Right ventricle myocardium superior (tissue), 1 donor: ENCODE measurements around the gene TMEM120B. TPM values are rescaled to one million over a fixed set of nuclear protein-coding genes. Genes with fewer than 3 reads are reported as not detected.
"Not testable (repeated sequence)": the region's sequence is repeated elsewhere in the genome, so short reads cannot be mapped to it uniquely, and the experiment has no call there.

Source experiments
- ATAC-seq: fragments of 200-7000 bp; cut with Tn5 transposase; one replicate; pipeline ENCODE4 v1.9.1; 2020; ENCODE audit warnings: mild to moderate bottlenecking; ENCODE audit not compliant: poor library complexity
- DNase-seq: peaks from one replicate; pipeline ENCODE4 v3.0.0-alpha.2; 2020
- intact Hi-C: fragments of 100-400 bp; cut with DNase I; formaldehyde crosslinking; loops from one replicate; pipeline ENCODE4 v1.11.2; 2022
- total RNA-seq: library from RNA; stranded (reverse); fragmentation: NEBNext Ultra II Directional; extraction: Animal tissue kit (Norgen Biotek cat#: 25700); gene quantifications from one replicate; pipeline ENCODE4 v1.2.1, GENCODE V29; 2021
- donor health status: DM: no; HTN: yes; CAD: no; lungs with severe emphysema.

Gene TMEM120B
- total RNA-seq, 1 donor from 2014 or later: 9.1 TPM

DNA sequence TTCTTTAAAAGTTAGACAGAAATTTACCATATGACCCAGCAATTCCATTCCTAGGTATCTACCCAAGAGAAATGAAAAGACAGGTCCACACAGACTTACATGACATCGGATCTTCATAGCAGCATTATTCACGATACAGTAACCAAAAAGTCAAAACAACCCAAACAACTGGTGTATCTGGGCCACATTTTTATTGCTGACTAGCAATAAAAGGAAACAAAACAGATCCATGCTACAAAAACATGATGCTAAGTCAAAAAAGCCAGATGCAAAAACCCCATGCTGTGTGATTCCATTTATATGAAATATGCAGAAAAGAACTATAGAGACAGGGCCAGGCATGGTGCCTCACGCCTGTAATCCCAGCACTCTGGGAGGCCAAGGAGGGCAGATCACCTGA lies 12.9 kb downstream of the TMEM120B start:
- intact Hi-C loops: no loop called here
- DNase-seq (no peak), ATAC-seq (no peak)

DNA sequence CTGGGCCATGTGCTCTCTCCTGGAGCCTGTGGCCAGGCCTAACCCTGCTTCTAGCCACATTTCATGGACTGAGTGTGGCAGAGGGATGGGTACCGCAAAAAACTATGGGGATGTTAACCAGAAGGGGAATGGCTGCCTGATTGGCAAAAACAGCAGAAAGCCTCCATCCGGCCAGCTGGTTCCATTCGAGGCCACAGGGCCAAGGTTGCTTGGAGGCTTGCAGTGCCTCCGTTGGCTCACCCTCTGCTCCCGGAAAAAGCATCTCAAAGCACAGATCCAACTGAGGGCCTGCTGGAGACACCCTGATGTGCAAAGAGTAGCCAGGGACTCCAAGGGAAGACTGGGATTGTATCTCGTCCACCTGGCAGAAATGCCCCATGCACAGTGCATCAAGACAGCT lies 16.5 kb downstream of the TMEM120B start:
- intact Hi-C loops: no loop called here
- DNase-seq (no peak), ATAC-seq (no peak)

DNA sequence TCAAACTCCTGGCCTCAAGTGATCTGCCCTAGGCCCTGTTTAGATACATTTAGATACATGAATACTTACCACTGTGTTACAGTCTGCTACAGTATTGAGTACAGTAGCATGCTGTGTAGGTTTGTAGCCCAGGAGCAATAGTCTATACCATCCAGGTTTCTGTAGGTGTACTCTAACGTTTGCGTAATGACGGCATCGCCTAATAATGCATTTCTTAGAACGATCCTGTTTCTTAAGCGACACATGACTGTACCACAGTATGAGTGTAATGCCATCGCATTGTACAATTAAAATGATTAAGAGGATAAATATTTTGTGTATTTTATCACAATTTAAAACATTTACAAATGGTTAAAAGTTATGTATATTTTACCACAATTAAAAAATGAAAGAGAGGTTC lies 18.9 kb downstream of the TMEM120B start:
- DNase-seq: no peak
- intact Hi-C loops: no loop called here
- no peak for ATAC-seq

DNA sequence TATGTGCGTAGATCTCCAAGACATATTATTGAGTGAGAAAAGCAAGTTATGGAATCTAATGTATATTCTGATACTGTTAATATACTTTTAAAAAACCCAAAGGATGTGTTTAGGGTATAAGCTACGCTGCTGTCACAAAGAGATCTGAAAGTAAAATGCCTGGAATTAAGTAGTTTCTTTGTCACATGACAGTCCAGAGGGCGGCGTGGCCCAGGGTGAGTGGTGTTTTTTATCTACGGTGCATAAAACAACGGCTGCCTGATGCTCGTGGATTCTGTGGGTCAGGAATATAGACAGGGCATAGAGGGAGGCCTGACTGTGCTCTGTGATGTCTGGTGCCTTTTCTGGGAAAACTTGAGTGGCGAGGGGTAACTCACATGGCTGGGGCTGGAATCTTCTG lies 21.3 kb downstream of the TMEM120B start:
- ATAC-seq (no peak), DNase-seq (no peak)
- intact Hi-C loops: no loop called here

DNA sequence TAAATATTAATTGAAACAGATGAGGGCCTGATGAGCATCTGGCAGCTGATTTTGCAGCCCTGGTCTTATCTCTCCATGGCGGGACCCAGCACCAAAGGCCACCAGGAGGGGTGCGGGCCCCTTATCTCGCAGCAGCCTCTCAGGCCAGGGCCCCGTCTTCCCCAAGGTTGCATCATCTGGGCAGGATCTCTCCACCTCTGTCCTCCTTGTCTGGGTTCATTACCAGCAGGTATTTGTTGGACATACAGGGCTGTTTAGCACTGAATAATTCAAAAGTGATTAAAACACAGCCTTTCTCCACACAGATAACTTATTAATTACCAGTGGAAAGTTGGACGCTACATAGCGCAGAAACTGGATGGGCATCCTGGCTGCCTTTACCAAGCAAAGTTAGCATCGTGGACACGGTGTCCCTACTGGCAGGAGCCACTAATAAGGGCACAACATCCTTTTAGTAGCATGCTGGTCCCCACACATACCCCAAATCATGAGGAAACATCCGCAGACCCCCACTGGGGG lies 25.8 kb downstream of the TMEM120B start:
- ATAC-seq (no peak), DNase-seq (no peak)

DNA sequence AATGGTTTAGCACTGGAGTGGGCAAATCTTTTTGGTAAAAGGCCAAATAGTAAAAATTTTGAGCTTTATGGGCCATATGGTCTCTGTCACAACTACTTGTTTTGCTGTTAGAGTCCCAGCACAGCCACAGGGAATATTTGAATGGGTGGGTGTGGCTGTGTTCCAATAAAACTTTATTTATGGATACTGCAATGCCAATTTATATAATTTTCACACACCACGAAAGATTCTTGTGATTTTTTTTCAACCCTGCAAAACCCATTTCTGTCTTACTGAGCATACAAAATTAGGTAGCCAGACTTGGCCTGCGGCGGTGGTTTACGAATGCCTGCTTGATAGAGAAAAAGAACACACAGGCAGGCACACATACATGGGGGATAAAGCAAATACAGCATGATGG lies 28.3 kb downstream of the TMEM120B start:
- intact Hi-C loops: no loop called here
- DNase-seq (no peak), ATAC-seq (no peak)

More for the DNA sequence above, 25.8 kb downstream of the TMEM120B start:
- intact Hi-C loops: no loop called here

DNA sequence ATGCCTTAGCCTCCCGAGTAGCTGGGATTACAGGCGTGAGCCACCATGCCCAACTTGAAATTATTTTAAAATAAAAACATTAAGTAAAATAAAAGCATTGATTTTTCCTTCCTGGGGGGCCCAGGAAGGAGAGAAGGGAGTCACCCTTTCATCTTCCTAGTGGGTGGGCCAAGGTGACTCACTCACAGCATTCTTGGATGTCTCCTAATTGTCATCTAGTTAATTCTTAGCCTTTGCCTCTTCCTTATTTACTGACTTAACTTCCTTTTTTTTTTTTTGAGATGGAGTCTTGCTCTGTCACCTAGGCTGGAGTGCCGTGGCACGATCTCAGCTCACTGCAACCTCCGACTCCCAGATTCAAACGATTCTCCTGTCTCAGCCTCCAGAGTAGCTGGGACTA lies 29.2 kb downstream of the TMEM120B start:
- intact Hi-C loops: no loop called here
- ATAC-seq: no peak
- DNase-seq: no peak

DNA sequence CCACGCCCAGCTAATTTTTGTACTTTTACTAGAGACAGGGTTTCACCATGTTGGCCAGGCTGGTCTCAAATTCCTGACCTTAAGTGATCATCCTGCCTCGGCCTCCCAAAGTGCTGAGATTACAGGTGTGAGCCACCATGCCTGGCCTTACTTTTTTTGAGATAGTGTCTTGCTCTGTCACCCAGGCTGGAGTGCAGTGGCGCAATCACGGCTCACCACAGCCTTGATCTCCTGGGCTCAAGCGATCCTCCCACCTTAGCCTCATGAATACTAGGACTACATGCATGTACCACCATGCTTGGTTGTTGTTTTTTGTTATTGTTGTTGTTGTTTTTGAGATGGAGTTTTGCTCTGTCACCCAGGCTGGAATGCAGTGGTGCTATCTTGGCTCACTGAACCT lies 33.0 kb downstream of the TMEM120B start:
- DNase-seq, ATAC-seq, intact Hi-C loops: not testable (repeated sequence)

DNA sequence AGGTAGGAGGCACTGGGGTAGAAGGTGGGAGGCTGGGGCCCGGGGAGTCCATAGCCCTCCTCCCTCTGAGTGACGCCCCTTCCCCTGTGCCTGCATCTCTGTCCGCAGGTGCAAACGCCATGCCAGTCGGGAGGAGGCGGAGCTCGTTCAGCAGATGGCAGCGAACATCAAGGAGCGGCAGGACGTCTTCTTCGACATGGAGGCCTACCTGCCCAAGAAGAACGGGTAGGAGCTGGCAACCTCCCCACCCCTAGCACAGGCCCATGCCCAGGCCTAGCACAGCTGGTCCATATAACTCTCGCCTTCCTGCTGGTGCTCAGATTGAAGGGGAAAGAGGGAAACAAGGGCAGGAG lies 35.6 kb downstream of the TMEM120B start:
- DNase-seq (no peak), ATAC-seq (peak; percentile 5)
- intact Hi-C loops: no loop called here

DNA sequence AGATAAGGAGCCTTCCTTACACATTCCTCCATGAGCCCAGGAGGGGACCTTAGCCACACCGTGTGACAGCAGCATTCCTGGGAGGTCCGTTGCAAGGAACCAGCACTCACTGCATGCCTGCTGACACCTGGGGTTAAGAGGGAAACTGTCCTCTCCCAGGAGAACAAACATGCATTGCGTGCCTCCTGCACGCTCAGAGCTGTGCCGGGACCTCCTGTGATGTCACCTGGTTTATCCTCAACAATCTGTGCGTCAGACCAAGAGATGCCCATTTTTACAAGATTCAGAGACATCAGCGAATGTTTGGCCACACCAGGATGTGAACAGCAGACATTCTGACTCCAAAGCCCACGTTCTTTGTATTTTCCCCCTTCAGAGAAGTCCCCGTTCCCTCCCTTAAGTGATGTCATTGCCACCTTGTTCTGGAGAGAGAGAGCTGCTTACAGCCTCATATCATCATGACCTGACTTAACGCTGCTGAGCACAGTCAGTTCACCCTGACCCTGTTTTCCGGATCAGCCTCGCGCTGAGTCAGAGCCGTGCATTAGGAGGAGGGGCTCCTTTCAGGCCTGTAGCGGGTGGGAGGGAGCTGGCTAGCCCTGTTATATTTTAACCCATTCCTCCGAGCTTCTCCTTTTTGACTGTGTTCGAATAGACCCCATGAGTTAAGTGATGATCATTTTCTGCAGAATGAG lies 36.2 kb downstream of the TMEM120B start:
- DNase-seq: no peak
- intact Hi-C loops: no loop called here

DNA sequence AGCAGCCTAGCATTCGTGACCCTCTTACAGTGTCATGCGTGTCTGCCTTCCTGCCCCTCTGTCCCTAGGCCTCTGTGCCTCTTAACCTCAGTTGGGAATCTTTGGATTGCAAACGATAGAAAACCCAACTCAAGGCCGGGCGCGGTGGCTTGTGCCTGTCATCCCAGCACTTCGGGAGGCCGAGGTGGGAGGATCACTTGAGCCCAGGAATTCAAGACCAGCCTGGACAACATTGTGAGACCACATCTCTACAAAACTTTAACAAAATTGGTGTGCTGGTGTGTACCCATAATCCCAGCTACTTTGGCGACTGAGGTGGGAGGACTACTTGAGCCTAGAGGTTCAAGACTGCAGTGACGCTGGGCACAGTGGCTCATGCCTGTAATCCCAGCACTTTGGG lies 36.7 kb downstream of the TMEM120B start:
- ATAC-seq (no peak), DNase-seq (no peak)
- intact Hi-C loops: no loop called here

More for the DNA sequence above, 36.2 kb downstream of the TMEM120B start:
- ATAC-seq: peak; percentile 75

DNA sequence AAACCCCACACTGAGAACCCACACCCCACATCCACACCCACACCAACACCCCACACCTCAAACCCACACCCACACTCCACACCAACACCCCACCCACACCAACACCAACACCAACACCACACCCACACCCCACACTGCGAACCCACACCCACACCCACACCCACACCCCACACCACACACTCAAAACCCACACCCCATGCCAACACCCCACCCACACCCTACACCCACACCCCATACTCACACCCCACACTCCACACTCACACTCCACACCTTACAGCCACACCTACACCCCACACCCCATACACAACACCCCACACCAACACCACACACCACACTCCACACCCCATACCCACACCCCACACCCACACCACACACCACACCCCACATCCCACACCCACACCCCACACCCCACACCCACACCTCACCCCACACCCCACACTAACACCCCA lies 38.0 kb downstream of the TMEM120B start:
- DNase-seq (no peak), ATAC-seq (no peak)
- intact Hi-C loops: no loop called here

DNA sequence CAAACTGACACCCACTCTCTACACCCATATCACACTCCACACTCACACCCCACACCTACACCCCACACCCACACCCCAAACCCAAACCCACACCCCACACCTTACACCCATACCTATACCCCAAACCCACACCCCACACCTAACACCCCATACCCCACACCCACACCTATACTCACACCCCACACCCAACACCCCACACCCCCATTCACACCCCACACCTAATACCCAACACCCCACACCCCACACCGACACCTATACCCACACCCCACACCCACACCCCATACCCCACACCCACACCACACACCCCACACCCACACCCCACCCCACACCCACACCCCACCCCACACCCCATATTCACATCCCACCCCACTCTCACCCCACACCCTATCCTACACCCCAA lies 38.5 kb downstream of the TMEM120B start:
- intact Hi-C loops: no loop called here
- no peak for ATAC-seq
- no peak for DNase-seq

DNA sequence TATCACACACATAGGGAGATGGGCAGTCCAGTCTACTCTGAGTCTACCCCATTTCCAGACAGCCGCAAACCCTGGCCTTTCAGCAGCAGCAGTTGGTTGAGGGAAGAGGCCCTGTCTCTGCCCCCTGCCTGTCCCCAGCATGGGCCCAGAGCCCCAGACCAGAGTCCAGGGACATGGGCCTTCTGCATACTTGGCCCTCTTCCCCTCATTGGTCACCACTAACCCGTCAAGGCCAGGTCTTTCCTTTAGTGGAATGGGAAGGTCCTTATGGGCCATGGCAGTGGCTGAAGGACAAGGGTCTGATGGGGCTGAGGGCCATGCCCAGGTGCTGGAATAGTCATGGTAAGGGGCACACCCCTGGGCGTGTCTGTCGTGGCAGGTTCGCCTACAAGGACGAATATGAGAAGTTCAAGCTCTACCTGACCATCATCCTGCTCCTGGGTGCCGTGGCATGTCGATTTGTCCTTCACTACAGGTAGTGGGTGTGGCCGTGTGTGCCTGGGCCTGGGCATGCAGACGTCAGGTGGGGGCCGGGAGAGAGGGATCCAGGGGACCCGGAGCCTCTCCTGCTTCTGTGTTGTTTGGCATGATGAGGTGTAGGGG lies 39.3 kb downstream of the TMEM120B start:
- intact Hi-C loops: no loop called here
- DNase-seq (no peak), ATAC-seq (no peak)

DNA sequence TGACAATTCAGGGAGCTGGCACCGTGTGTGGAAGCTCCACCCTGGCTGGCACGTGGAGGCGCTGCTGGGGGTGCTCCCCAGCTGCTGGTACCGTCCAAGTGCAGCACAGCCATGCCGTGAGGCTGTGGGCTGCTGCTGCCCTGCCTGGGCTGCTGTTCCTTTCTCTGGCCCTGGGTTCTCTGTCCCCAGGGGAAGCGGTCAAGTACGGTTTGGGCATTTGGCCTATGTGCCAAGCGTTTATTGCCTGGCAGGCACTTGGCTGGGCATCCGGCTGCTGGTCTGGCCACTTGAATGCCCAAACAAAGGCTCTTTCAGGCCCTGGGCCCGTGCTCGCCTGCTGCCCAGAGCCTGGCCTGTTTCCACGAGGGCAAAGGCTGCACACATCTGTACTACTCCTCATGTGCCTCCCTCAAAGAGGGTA lies 41.3 kb downstream of the TMEM120B start:
- ATAC-seq (peak; percentile 91), DNase-seq (peak; percentile 80)
- intact Hi-C loops: no loop called here

DNA sequence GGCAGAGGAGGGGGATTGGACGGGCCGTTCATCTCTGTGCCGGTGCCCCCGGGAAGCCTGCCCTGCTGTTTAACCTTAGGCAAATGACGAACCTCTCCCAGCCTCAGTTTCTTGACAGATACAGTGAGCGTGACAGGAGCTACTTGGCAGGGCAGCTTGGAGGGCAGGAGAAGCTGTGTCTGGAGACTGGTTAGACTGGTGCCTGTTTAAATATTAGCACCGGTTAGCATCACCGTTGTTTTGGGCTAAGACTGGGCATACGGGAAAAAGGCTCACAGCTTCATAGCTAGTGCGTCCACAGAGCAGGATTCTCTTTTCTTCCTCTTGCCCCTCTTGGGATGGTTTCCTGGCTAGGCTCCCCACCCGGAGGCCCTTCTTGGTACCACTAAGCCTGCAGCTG lies 42.3 kb downstream of the TMEM120B start:
- ATAC-seq (no peak), DNase-seq (no peak)
- intact Hi-C loops: no loop called here

DNA sequence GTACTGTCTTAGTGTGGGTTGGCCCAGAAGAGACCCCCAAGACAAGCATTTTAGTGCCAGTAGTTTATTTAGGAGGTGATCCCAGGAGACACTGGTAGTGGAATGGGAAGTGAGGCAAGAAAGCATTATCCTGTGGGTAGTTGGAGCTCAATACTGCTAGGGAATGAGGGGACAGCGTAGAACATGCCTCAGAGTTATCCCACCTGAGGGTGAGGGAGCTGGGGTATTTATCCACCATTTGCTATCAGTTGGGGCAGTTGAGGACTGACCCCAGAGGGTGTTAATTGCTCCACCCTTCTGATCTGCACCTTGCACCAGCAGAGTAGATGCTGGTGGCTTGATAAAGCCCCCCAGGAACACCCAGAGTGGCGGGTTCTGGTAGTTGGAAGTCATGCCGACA lies 43.0 kb downstream of the TMEM120B start:
- ATAC-seq (no peak), DNase-seq (no peak)
- intact Hi-C loops: no loop called here

DNA sequence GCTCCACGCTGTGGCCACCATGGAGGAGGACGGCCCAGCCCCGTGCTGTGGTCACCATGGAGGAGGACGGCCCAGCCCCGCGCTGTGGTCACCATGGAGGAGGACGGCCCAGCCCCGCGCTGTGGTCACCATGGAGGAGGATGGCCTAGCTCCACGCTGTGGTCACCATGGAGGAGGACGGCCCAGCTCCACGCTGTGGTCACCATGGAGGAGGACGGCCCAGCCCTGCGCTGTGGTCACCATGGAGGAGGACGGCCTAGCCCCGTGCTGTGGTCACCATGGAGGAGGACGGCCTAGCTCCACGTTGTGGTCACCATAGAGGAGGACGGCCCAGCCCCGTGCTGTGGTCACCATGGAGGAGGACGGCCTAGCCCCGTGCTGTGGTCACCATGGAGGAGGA lies 46.0 kb downstream of the TMEM120B start:
- DNase-seq, intact Hi-C loops, ATAC-seq: not testable (repeated sequence)

DNA sequence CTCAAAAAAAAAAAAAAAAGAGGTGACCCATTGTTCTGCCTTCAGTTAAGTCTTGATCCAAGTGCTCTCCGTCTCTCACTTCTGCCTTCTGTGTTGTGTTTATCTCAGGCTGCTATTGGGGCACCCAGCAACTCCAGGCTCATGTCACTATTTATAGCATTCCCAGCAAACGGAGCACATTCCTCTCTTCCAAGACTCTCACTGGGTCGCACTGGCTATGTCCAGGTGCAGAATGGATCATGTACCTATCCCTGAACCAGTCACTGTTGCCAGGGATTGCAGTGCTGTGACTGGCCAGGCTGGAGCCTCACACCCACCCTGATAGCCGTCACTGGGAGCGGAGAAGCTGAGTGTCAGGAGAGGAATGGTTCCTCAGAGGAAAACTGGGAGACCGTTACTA lies 49.7 kb downstream of the TMEM120B start:
- intact Hi-C loops: no loop called here

DNA sequence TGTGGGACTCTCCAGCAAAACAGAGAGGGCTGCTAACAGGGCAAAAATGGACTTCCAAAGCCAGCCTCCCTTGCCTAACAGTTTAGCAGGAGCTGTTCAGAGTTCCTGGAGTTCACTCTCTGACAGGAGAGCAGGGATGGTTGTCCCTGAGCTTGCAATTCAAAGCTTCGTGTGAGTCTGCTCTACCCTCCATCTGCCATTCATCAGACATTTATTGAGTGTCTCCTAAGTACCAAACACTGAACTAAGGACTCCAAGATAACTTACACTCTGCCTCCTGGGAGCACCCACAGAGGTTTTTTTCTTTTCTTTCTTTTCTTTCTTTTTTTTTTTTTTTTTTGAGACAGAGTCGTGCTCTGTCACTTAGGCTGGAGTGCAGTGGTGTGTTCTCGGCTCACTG lies 52.3 kb downstream of the TMEM120B start:
- DNase-seq (no peak), ATAC-seq (no peak)
- intact Hi-C loops: no loop called here

More for the DNA sequence above, 49.7 kb downstream of the TMEM120B start:
- DNase-seq: no peak
- peak; percentile 93 for ATAC-seq
